ENCODE data around the gene ABCC4. TPM values are rescaled to one million over a fixed set of nuclear protein-coding genes. Genes with fewer than 3 reads are reported as not detected.
A peak's percentile ranks its signal among the peaks of the same experiment; 100 is the strongest.

Gene ABCC4
- polyA plus RNA-seq, 1 experiment: 140 TPM

GRCh38 chr13:95261956-95262355 lies 39.3 kb downstream of the ABCC4 start:
- Histone ChIP-seq H3K27me3 (ENCODE audit: control insufficient read depth, insufficient read depth, low read length) (no peaks in the 10 kb centered on the region), H3K4me3 (ENCODE audit: low read depth, low read length) (no peak overlapping the region), H3K27ac (ENCODE audit: low read depth, low read length) (no peak overlapping the region), H3K9me3 (ENCODE audit: control insufficient read depth, insufficient read depth, low read length) (peaks cover 4% of the 10 kb centered on the region)
- no peak for TF ChIP-seq CTCF (IDR thresholded peaks at IDR 0.05; ENCODE audit: low read depth, low read length)
- POLR2A ChIA-PET: interaction anchor here (1.0 kb wide), 1 partner anchor 9 kb away, joined by 3 read pairs; no protein-coding TSS in a partner anchor
- DNase-seq (ENCODE audit: low read depth, low spot score): no peak
- CTCF ChIA-PET: no interaction called here

- CTCF ChIA-PET: interaction anchor here (1.6 to 2.2 kb wide), 2 partner anchors 14 to 71 kb away, joined by 5 read pairs; no protein-coding TSS in a partner anchor
- H3K27ac ChIP-seq (ENCODE audit: low read depth, low read length): peak overlapping the region; percentile 21
- TF ChIP-seq CTCF (IDR thresholded peaks at IDR 0.05; ENCODE audit: low read depth, low read length): no peak
- H3K4me3 ChIP-seq (ENCODE audit: low read depth, low read length): no peak overlapping the region
- H3K9me3 ChIP-seq (ENCODE audit: control insufficient read depth, insufficient read depth, low read length): peaks cover 4% of the 10 kb centered on the region; the same call in 1 of the 2 replicates
- no peak for DNase-seq (ENCODE audit: low read depth, low spot score)
- H3K27me3 ChIP-seq (ENCODE audit: control insufficient read depth, insufficient read depth, low read length): no peaks in the 10 kb centered on the region
- POLR2A ChIA-PET: no interaction called here
Measured at GRCh38 chr13:95260031-95260525, 41.2 kb downstream of the ABCC4 start.

GRCh38 chr13:95258619-95259194 lies 42.5 kb downstream of the ABCC4 start:
- no peak for TF ChIP-seq CTCF (IDR thresholded peaks at IDR 0.05; ENCODE audit: low read depth, low read length)
- no peak overlapping the region for H3K4me3 ChIP-seq (ENCODE audit: low read depth, low read length)
- peaks cover 4% of the 10 kb centered on the region; the same call in 1 of the 2 replicates for H3K9me3 ChIP-seq (ENCODE audit: control insufficient read depth, insufficient read depth, low read length)
- H3K27ac ChIP-seq (ENCODE audit: low read depth, low read length): no peak overlapping the region
- ChIA-PET CTCF (interaction anchor here (1.9 to 2.2 kb wide), 2 partner anchors 67 to 69 kb away, joined by 5 to 6 read pairs; no protein-coding TSS in a partner anchor), POLR2A (interaction anchor here (0.6 to 0.7 kb wide), 2 partner anchors 22 to 112 kb away, joined by 4 to 9 read pairs; no protein-coding TSS in a partner anchor)
- DNase-seq (ENCODE audit: low read depth, low spot score): no peak
- no peaks in the 10 kb centered on the region for H3K27me3 ChIP-seq (ENCODE audit: control insufficient read depth, insufficient read depth, low read length)

- no peak overlapping the region for H3K27ac ChIP-seq (ENCODE audit: low read depth, low read length)
- H3K27me3 ChIP-seq (ENCODE audit: control insufficient read depth, insufficient read depth, low read length): no peaks in the 10 kb centered on the region
- H3K4me3 ChIP-seq (ENCODE audit: low read depth, low read length): no peak overlapping the region
- peaks cover 4% of the 10 kb centered on the region; the same call in 1 of the 2 replicates for H3K9me3 ChIP-seq (ENCODE audit: control insufficient read depth, insufficient read depth, low read length)
- no peak for TF ChIP-seq CTCF (IDR thresholded peaks at IDR 0.05; ENCODE audit: low read depth, low read length)
- DNase-seq (ENCODE audit: low read depth, low spot score): no peak
- POLR2A ChIA-PET: no interaction called here
- CTCF ChIA-PET: interaction anchor here (1.9 kb wide), 1 partner anchor 66 kb away, joined by 6 read pairs; no protein-coding TSS in a partner anchor
Measured at GRCh38 chr13:95258098-95258497, 43.2 kb downstream of the ABCC4 start.

- no peak for TF ChIP-seq CTCF (IDR thresholded peaks at IDR 0.05; ENCODE audit: low read depth, low read length)
Measured at GRCh38 chr13:95256091-95256490, 45.2 kb downstream of the ABCC4 start.

More at GRCh38 chr13:95256091-95256490, 45.2 kb downstream of the ABCC4 start:
- CTCF ChIA-PET: interaction anchor here (0.5 kb wide), 1 partner anchor 125 kb away, joined by 3 read pairs; no protein-coding TSS in a partner anchor
- Histone ChIP-seq H3K9me3 (ENCODE audit: control insufficient read depth, insufficient read depth, low read length) (peaks cover 4% of the 10 kb centered on the region; the same call in 1 of the 2 replicates), H3K27me3 (ENCODE audit: control insufficient read depth, insufficient read depth, low read length) (no peaks in the 10 kb centered on the region), H3K4me3 (ENCODE audit: low read depth, low read length) (no peak overlapping the region), H3K27ac (ENCODE audit: low read depth, low read length) (peak overlapping the region; percentile 83)
- POLR2A ChIA-PET: interaction anchor here (0.5 to 1.7 kb wide), 9 partner anchors 11 to 148 kb away, joined by 3 to 22 read pairs (median 3); no protein-coding TSS in a partner anchor
- DNase-seq (ENCODE audit: low read depth, low spot score): peak; percentile 90

Data from AG04450 (cell line).